ENCODE measurements around the gene OXER1. TPM values are rescaled to one million over a fixed set of nuclear protein-coding genes. Genes with fewer than 3 reads are reported as not detected.

Gene OXER1
- total RNA-seq, 4 donors from 2014 or later = 1.9 to 5.4 TPM; not detected in 2

- no peak overlapping the region for H3K27ac ChIP-seq
- no peak overlapping the region for H3K4me3 ChIP-seq
- intact Hi-C loops (cut with DNase I; ENCODE audit: low total_unique reads) = no loop called here
- H3K27me3 ChIP-seq = no peaks in the 10 kb centered on the region
- no peaks in the 10 kb centered on the region for H3K4me1 ChIP-seq
- TF ChIP-seq POLR2A (IDR thresholded peaks at IDR 0.05) (no peak), CTCF (IDR thresholded peaks at IDR 0.05) (no peak)
- H3K9me3 ChIP-seq = no peaks in the 10 kb centered on the region
- H3K36me3 ChIP-seq = no peaks in the 10 kb centered on the region
- no peak for DNase-seq
Measured at GRCh38 chr2:42787788-42788477, 24.0 kb upstream of the OXER1 start.

GRCh38 chr2:42787424-42787787 lies 23.5 kb upstream of the OXER1 start:
- Histone ChIP-seq H3K27me3 (no peaks in the 10 kb centered on the region), H3K9me3 (no peaks in the 10 kb centered on the region), H3K27ac (no peak overlapping the region), H3K4me3 (no peak overlapping the region), H3K4me1 (no peaks in the 10 kb centered on the region), H3K36me3 (no peaks in the 10 kb centered on the region)
- intact Hi-C loops (cut with DNase I; ENCODE audit: low total_unique reads) = no loop called here
- peak in 1 of 2 donors; percentile 5 for DNase-seq
- TF ChIP-seq POLR2A (IDR thresholded peaks at IDR 0.05) = no peak
- no peak for TF ChIP-seq CTCF (IDR thresholded peaks at IDR 0.05)

GRCh38 chr2:42786561-42787345 lies 22.8 kb upstream of the OXER1 start:
- TF ChIP-seq CTCF (IDR thresholded peaks at IDR 0.05) (no peak), POLR2A (IDR thresholded peaks at IDR 0.05) (no peak)
- no peaks in the 10 kb centered on the region for H3K27me3 ChIP-seq

GRCh38 chr2:42784204-42784880 lies 20.4 kb upstream of the OXER1 start:
- intact Hi-C loops (cut with DNase I; ENCODE audit: low total_unique reads) = no loop called here
- H3K9me3 ChIP-seq = no peaks in the 10 kb centered on the region
- no peak for TF ChIP-seq CTCF (IDR thresholded peaks at IDR 0.05)
- no peak for TF ChIP-seq POLR2A (IDR thresholded peaks at IDR 0.05)
- no peaks in the 10 kb centered on the region for H3K4me1 ChIP-seq
- DNase-seq = peak in 1 of 2 donors; percentile 6
- no peak overlapping the region for H3K27ac ChIP-seq
- no peaks in the 10 kb centered on the region for H3K27me3 ChIP-seq
- H3K36me3 ChIP-seq = no peaks in the 10 kb centered on the region
- H3K4me3 ChIP-seq = no peak overlapping the region

More at GRCh38 chr2:42786561-42787345, 22.8 kb upstream of the OXER1 start:
- intact Hi-C loops (cut with DNase I; ENCODE audit: low total_unique reads) = no loop called here
- H3K9me3 ChIP-seq = no peaks in the 10 kb centered on the region
- H3K4me1 ChIP-seq = no peaks in the 10 kb centered on the region
- DNase-seq = peak in 1 of 2 donors; percentile 8
- no peak overlapping the region for H3K27ac ChIP-seq
- H3K4me3 ChIP-seq = no peak overlapping the region
- H3K36me3 ChIP-seq = no peaks in the 10 kb centered on the region

- H3K36me3 ChIP-seq = no peaks in the 10 kb centered on the region
- H3K27me3 ChIP-seq = no peaks in the 10 kb centered on the region
- H3K27ac ChIP-seq = no peak overlapping the region
- no peak overlapping the region for H3K4me3 ChIP-seq
- no peaks in the 10 kb centered on the region for H3K9me3 ChIP-seq
- no peaks in the 10 kb centered on the region for H3K4me1 ChIP-seq
- intact Hi-C loops (cut with DNase I; ENCODE audit: low total_unique reads) = no loop called here
- no peak for TF ChIP-seq POLR2A (IDR thresholded peaks at IDR 0.05)
- TF ChIP-seq CTCF (IDR thresholded peaks at IDR 0.05) = no peak
- peak in 1 of 2 donors; percentile 3 for DNase-seq
Measured at GRCh38 chr2:42783511-42783910, 19.6 kb upstream of the OXER1 start.
